ENCODE measurements around the gene NIPBL. TPM values are rescaled to one million over a fixed set of nuclear protein-coding genes. Genes with fewer than 3 reads are reported as not detected.

The NIPBL gene
- total RNA-seq, 2 experiments from 2014 or later = 54.1 to 55.9 TPM

GRCh38 chr5:36880761-36881160, 4.2 kb downstream of the NIPBL start:
- Mint-ChIP-seq H3K4me3 (no peak overlapping the region), H3K9me3 (ENCODE audit: insufficient read depth) (no peaks in the 10 kb centered on the region), H3K27ac (no peak overlapping the region), H3K4me1 (ENCODE audit: low read depth) (peaks cover 38% of the 10 kb centered on the region), H3K27me3 (ENCODE audit: low read depth) (no peaks in the 10 kb centered on the region), H3K36me3 (ENCODE audit: low read depth) (peaks cover 23% of the 10 kb centered on the region)
- DNase-seq (no peak), ATAC-seq (no peak)
- CTCF ChIA-PET = no interaction called here
- POLR2A ChIA-PET = no interaction called here

- Mint-ChIP-seq H3K27me3 (ENCODE audit: low read depth) (no peaks in the 10 kb centered on the region), H3K4me3 (no peak overlapping the region), H3K9me3 (ENCODE audit: insufficient read depth) (no peaks in the 10 kb centered on the region), H3K36me3 (ENCODE audit: low read depth) (peaks cover 22% of the 10 kb centered on the region), H3K4me1 (ENCODE audit: low read depth) (peaks cover 41% of the 10 kb centered on the region), H3K27ac (no peak overlapping the region)
- CTCF ChIA-PET = no interaction called here
- ATAC-seq = no peak
- POLR2A ChIA-PET = no interaction called here
- no peak for DNase-seq
Observed at GRCh38 chr5:36881304-36881703, 4.7 kb downstream of the NIPBL start.

- Mint-ChIP-seq H3K4me1 (ENCODE audit: low read depth) (peaks cover 44% of the 10 kb centered on the region), H3K4me3 (no peak overlapping the region), H3K27ac (no peak overlapping the region), H3K36me3 (ENCODE audit: low read depth) (peaks cover 22% of the 10 kb centered on the region), H3K9me3 (ENCODE audit: insufficient read depth) (no peaks in the 10 kb centered on the region), H3K27me3 (ENCODE audit: low read depth) (no peaks in the 10 kb centered on the region)
- no peak for ATAC-seq
- no peak for DNase-seq
- POLR2A ChIA-PET = no interaction called here
- CTCF ChIA-PET = interaction anchor here (0.6 kb wide), 1 partner anchor 489 kb away, joined by 4 read pairs; the partner anchor contains the start of gene NUP155
Observed at GRCh38 chr5:36881807-36882206, 5.2 kb downstream of the NIPBL start.

GRCh38 chr5:36882250-36882649, 5.7 kb downstream of the NIPBL start:
- H3K36me3 Mint-ChIP-seq (ENCODE audit: low read depth) = peaks cover 22% of the 10 kb centered on the region
- peaks cover 45% of the 10 kb centered on the region for H3K4me1 Mint-ChIP-seq (ENCODE audit: low read depth)
- H3K9me3 Mint-ChIP-seq (ENCODE audit: insufficient read depth) = no peaks in the 10 kb centered on the region
- DNase-seq = no peak
- H3K27me3 Mint-ChIP-seq (ENCODE audit: low read depth) = no peaks in the 10 kb centered on the region
- H3K27ac Mint-ChIP-seq = no peak overlapping the region
- H3K4me3 Mint-ChIP-seq = no peak overlapping the region
- ChIA-PET CTCF (interaction anchor here (0.6 kb wide), 1 partner anchor 489 kb away, joined by 4 read pairs; the partner anchor contains the start of gene NUP155), POLR2A (no interaction called here)
- ATAC-seq = peak; percentile 34

- Mint-ChIP-seq H3K36me3 (ENCODE audit: low read depth) (peaks cover 21% of the 10 kb centered on the region), H3K4me3 (no peak overlapping the region), H3K27ac (no peak overlapping the region), H3K9me3 (ENCODE audit: insufficient read depth) (no peaks in the 10 kb centered on the region), H3K4me1 (ENCODE audit: low read depth) (peaks cover 57% of the 10 kb centered on the region), H3K27me3 (ENCODE audit: low read depth) (no peaks in the 10 kb centered on the region)
- ATAC-seq (no peak), DNase-seq (no peak)
- ChIA-PET CTCF (interaction anchor here (1.2 kb wide), 1 partner anchor 144 kb away, joined by 3 read pairs; no protein-coding TSS in a partner anchor), POLR2A (interaction anchor here (1.0 kb wide), 1 partner anchor 8 kb away, joined by 4 read pairs; the partner anchor contains the start of gene NIPBL)
Observed at GRCh38 chr5:36883894-36884462, 7.4 kb downstream of the NIPBL start.

- Mint-ChIP-seq H3K27me3 (ENCODE audit: low read depth) (no peaks in the 10 kb centered on the region), H3K9me3 (ENCODE audit: insufficient read depth) (no peaks in the 10 kb centered on the region), H3K36me3 (ENCODE audit: low read depth) (peaks cover 21% of the 10 kb centered on the region), H3K4me1 (ENCODE audit: low read depth) (peaks cover 54% of the 10 kb centered on the region), H3K27ac (no peak overlapping the region), H3K4me3 (no peak overlapping the region)
- ATAC-seq (no peak), DNase-seq (no peak)
- CTCF ChIA-PET = interaction anchor here (0.6 kb wide), 1 partner anchor 81 kb away, joined by 3 read pairs; no protein-coding TSS in a partner anchor
- POLR2A ChIA-PET = interaction anchor here (1.3 kb wide), 1 partner anchor 8 kb away, joined by 7 read pairs; the partner anchor contains the start of gene NIPBL
Observed at GRCh38 chr5:36885149-36885548, 8.6 kb downstream of the NIPBL start.

GRCh38 chr5:36885566-36886485, 9.3 kb downstream of the NIPBL start:
- no peak overlapping the region for H3K27ac Mint-ChIP-seq
- DNase-seq = no peak
- no peak overlapping the region for H3K4me3 Mint-ChIP-seq
- ChIA-PET POLR2A (interaction anchor here (1.3 kb wide), 1 partner anchor 9 kb away, joined by 7 read pairs; the partner anchor contains the start of gene NIPBL), CTCF (no interaction called here)
- ATAC-seq = no peak
- H3K27me3 Mint-ChIP-seq (ENCODE audit: low read depth) = no peaks in the 10 kb centered on the region
- H3K36me3 Mint-ChIP-seq (ENCODE audit: low read depth) = peaks cover 24% of the 10 kb centered on the region
- H3K9me3 Mint-ChIP-seq (ENCODE audit: insufficient read depth) = no peaks in the 10 kb centered on the region
- peaks cover 51% of the 10 kb centered on the region for H3K4me1 Mint-ChIP-seq (ENCODE audit: low read depth)

GRCh38 chr5:36886791-36887190, 10.2 kb downstream of the NIPBL start:
- Mint-ChIP-seq H3K4me3 (no peak overlapping the region), H3K9me3 (ENCODE audit: insufficient read depth) (no peaks in the 10 kb centered on the region), H3K36me3 (ENCODE audit: low read depth) (peaks cover 34% of the 10 kb centered on the region), H3K4me1 (ENCODE audit: low read depth) (peaks cover 48% of the 10 kb centered on the region), H3K27me3 (ENCODE audit: low read depth) (no peaks in the 10 kb centered on the region), H3K27ac (no peak overlapping the region)
- ChIA-PET CTCF (interaction anchor here (1.6 kb wide), 1 partner anchor 10 kb away, joined by 3 read pairs; no protein-coding TSS in a partner anchor), POLR2A (interaction anchor here (1.3 kb wide), 1 partner anchor 10 kb away, joined by 7 read pairs; the partner anchor contains the start of gene NIPBL)
- DNase-seq (no peak), ATAC-seq (no peak)

- ATAC-seq (no peak), DNase-seq (no peak)
- Mint-ChIP-seq H3K4me1 (ENCODE audit: low read depth) (peaks cover 41% of the 10 kb centered on the region), H3K36me3 (ENCODE audit: low read depth) (peaks cover 41% of the 10 kb centered on the region), H3K27me3 (ENCODE audit: low read depth) (no peaks in the 10 kb centered on the region), H3K27ac (no peak overlapping the region), H3K9me3 (ENCODE audit: insufficient read depth) (no peaks in the 10 kb centered on the region), H3K4me3 (no peak overlapping the region)
- ChIA-PET CTCF (interaction anchor here (1.6 kb wide), 1 partner anchor 10 kb away, joined by 3 read pairs; no protein-coding TSS in a partner anchor), POLR2A (no interaction called here)
Observed at GRCh38 chr5:36887532-36887931, 11.0 kb downstream of the NIPBL start.

- Mint-ChIP-seq H3K27ac (no peak overlapping the region), H3K9me3 (ENCODE audit: insufficient read depth) (no peaks in the 10 kb centered on the region), H3K4me1 (ENCODE audit: low read depth) (peaks cover 40% of the 10 kb centered on the region), H3K27me3 (ENCODE audit: low read depth) (no peaks in the 10 kb centered on the region), H3K36me3 (ENCODE audit: low read depth) (peaks cover 42% of the 10 kb centered on the region), H3K4me3 (no peak overlapping the region)
- ChIA-PET POLR2A (no interaction called here), CTCF (interaction anchor here (1.6 kb wide), 1 partner anchor 11 kb away, joined by 3 read pairs; no protein-coding TSS in a partner anchor)
- no peak for DNase-seq
- ATAC-seq = no peak
Observed at GRCh38 chr5:36888303-36888702, 11.7 kb downstream of the NIPBL start.

- H3K27ac Mint-ChIP-seq = no peak overlapping the region
- DNase-seq (no peak), ATAC-seq (no peak)
- no peaks in the 10 kb centered on the region for H3K9me3 Mint-ChIP-seq (ENCODE audit: insufficient read depth)
- H3K4me1 Mint-ChIP-seq (ENCODE audit: low read depth) = peaks cover 39% of the 10 kb centered on the region
- ChIA-PET POLR2A (no interaction called here), CTCF (no interaction called here)
- peaks cover 40% of the 10 kb centered on the region for H3K36me3 Mint-ChIP-seq (ENCODE audit: low read depth)
- no peak overlapping the region for H3K4me3 Mint-ChIP-seq
- no peaks in the 10 kb centered on the region for H3K27me3 Mint-ChIP-seq (ENCODE audit: low read depth)
Observed at GRCh38 chr5:36889264-36889663, 12.7 kb downstream of the NIPBL start.

- no peaks in the 10 kb centered on the region for H3K9me3 Mint-ChIP-seq (ENCODE audit: insufficient read depth)
- ATAC-seq (no peak), DNase-seq (no peak)
- no peak overlapping the region for H3K27ac Mint-ChIP-seq
- CTCF ChIA-PET = no interaction called here
- peaks cover 30% of the 10 kb centered on the region for H3K4me1 Mint-ChIP-seq (ENCODE audit: low read depth)
- POLR2A ChIA-PET = no interaction called here
- no peaks in the 10 kb centered on the region for H3K27me3 Mint-ChIP-seq (ENCODE audit: low read depth)
- no peak overlapping the region for H3K4me3 Mint-ChIP-seq
- H3K36me3 Mint-ChIP-seq (ENCODE audit: low read depth) = peaks cover 34% of the 10 kb centered on the region
Observed at GRCh38 chr5:36891266-36891665, 14.7 kb downstream of the NIPBL start.
